Mesenchymal stem cell (in vitro differentiated cells and primary cell): Measurements from ENCODE around the gene TNNT3.
"Not testable (repeated sequence)": the region's sequence is repeated elsewhere in the genome, so short reads cannot be mapped to it uniquely, and the experiment has no call there.

Experiments used
- DNase-seq: peaks from one replicate; pipeline ENCODE4 v3.0.0-alpha.2; 2013
- H2AFZ ChIP-seq: one replicate; pipeline ENCODE4 v1.6.1; 2013; ENCODE audit warnings: low read depth, mild to moderate bottlenecking, control low read depth, inconsistent platforms, low read length, moderate library complexity
- H2AK5ac ChIP-seq: 2 replicates; pipeline ENCODE4 v1.6.1; 2013; ENCODE audit warnings: low read length, moderate library complexity, mild to moderate bottlenecking, inconsistent platforms; ENCODE audit not compliant: severe bottlenecking
- H2BK120ac ChIP-seq: one replicate; pipeline ENCODE4 v1.6.1; 2013; ENCODE audit warnings: low read depth, mild to moderate bottlenecking, inconsistent platforms, low read length, moderate library complexity
- H2BK12ac ChIP-seq, 2 experiments: one replicate each; pipeline ENCODE4 v1.6.1; 2013; ENCODE audit warnings: inconsistent platforms in 2 of 2, low read length in 2 of 2, mild to moderate bottlenecking in 2 of 2, moderate library complexity in 2 of 2, control low read depth in 1 of 2
- H2BK15ac ChIP-seq: one replicate; pipeline ENCODE4 v1.6.1; 2013; ENCODE audit warnings: mild to moderate bottlenecking, low read depth, inconsistent platforms; ENCODE audit not compliant: poor library complexity, severe bottlenecking
- H2BK5ac ChIP-seq: 2 replicates; pipeline ENCODE4 v1.6.1; 2013; ENCODE audit warnings: low read depth, mild to moderate bottlenecking, low read length, control low read depth, inconsistent platforms; ENCODE audit not compliant: poor library complexity, severe bottlenecking
- H3K14ac ChIP-seq, 2 experiments: one replicate each; pipeline ENCODE4 v1.6.1; 2013; ENCODE audit warnings: inconsistent platforms in 2 of 2, low read length in 2 of 2, control low read depth in 1 of 2, mild to moderate bottlenecking in 1 of 2, moderate library complexity in 1 of 2
- H3K18ac ChIP-seq, 2 experiments: one replicate each; pipeline ENCODE4 v1.6.1; 2013; ENCODE audit warnings: inconsistent platforms in 2 of 2, low read length in 2 of 2, control low read depth in 1 of 2, low read depth in 1 of 2, mild to moderate bottlenecking in 1 of 2
- H3K23ac ChIP-seq, 2 experiments: one replicate each; pipeline ENCODE4 v1.6.1; 2013; ENCODE audit warnings: inconsistent platforms in 2 of 2, low read length in 2 of 2, mild to moderate bottlenecking in 2 of 2, moderate library complexity in 2 of 2, control low read depth in 1 of 2
- H3K27ac ChIP-seq: 2 replicates; pipeline ENCODE4 v1.5.1; 2013; ENCODE audit warnings: mild to moderate bottlenecking, moderate library complexity, low read length, control low read depth, inconsistent platforms; ENCODE audit not compliant: poor library complexity, severe bottlenecking
- H3K27me3 ChIP-seq, 2 experiments: 2 replicates each; pipeline versions ENCODE4 v1.6.1 to v1.7.0; 2013; ENCODE audit warnings: low read length in 2 of 2, mild to moderate bottlenecking in 2 of 2, moderate library complexity in 2 of 2, control low read depth in 1 of 2, inconsistent platforms in 1 of 2; ENCODE audit not compliant: control insufficient read depth in 1 of 2, insufficient read depth in 1 of 2
- H3K36me3 ChIP-seq, 2 experiments: 2 replicates each; pipeline versions ENCODE4 v1.6.1 to v1.7.0; 2013; ENCODE audit warnings: low read length in 2 of 2, control low read depth in 1 of 2, inconsistent platforms in 1 of 2, low read depth in 1 of 2, mild to moderate bottlenecking in 1 of 2; ENCODE audit not compliant: insufficient read depth in 2 of 2, control insufficient read depth in 1 of 2
- H3K4ac ChIP-seq, 2 experiments: one replicate each; pipeline ENCODE4 v1.6.1; 2013; ENCODE audit warnings: inconsistent platforms in 2 of 2, low read length in 2 of 2, mild to moderate bottlenecking in 2 of 2, moderate library complexity in 2 of 2, control low read depth in 1 of 2, low read depth in 1 of 2
- H3K4me1 ChIP-seq: 2 replicates; pipeline ENCODE4 v1.6.1; 2013; ENCODE audit warnings: low read depth, low read length, control low read depth; ENCODE audit not compliant: control insufficient read depth, insufficient read depth
- H3K4me2 ChIP-seq: 2 replicates; pipeline ENCODE4 v1.6.1; 2013; ENCODE audit warnings: low read length, mild to moderate bottlenecking, inconsistent platforms; ENCODE audit not compliant: poor library complexity, severe bottlenecking
- H3K4me3 ChIP-seq, 2 experiments: 2 replicates each; pipeline versions ENCODE4 v1.5.1 to v1.7.0; 2013; ENCODE audit warnings: low read length in 2 of 2, mild to moderate bottlenecking in 2 of 2, control low read depth in 1 of 2, low read depth in 1 of 2; ENCODE audit not compliant: insufficient read depth in 1 of 2
- H3K79me1 ChIP-seq: replicated peaks from 2 replicates; pipeline ENCODE4 v1.6.1; 2013; ENCODE audit warnings: mild to moderate bottlenecking, control low read depth, low read length, inconsistent platforms; ENCODE audit not compliant: poor library complexity, severe bottlenecking
- H3K9ac ChIP-seq: 2 replicates; pipeline ENCODE4 v1.7.0; 2013; ENCODE audit warnings: mild to moderate bottlenecking, low read length, moderate library complexity
- H3K9me3 ChIP-seq: 2 replicates; pipeline ENCODE4 v1.7.0; 2013; ENCODE audit warnings: mild to moderate bottlenecking, low read length; ENCODE audit not compliant: control insufficient read depth
- H4K8ac ChIP-seq: one replicate; pipeline ENCODE4 v1.6.1; 2013; ENCODE audit warnings: inconsistent platforms, mild to moderate bottlenecking, low read length, moderate library complexity
- H4K91ac ChIP-seq: one replicate; pipeline ENCODE4 v1.6.1; 2013; ENCODE audit warnings: mild to moderate bottlenecking, low read length, inconsistent platforms
- WGBS: methylation state at CpG from one replicate; pipeline ENCODE4 v1.1.7; 2013; ENCODE audit warnings: mixed read lengths; 5-methylcytosine and 5-hydroxymethylcytosine counted together

Gene TNNT3

DNA sequence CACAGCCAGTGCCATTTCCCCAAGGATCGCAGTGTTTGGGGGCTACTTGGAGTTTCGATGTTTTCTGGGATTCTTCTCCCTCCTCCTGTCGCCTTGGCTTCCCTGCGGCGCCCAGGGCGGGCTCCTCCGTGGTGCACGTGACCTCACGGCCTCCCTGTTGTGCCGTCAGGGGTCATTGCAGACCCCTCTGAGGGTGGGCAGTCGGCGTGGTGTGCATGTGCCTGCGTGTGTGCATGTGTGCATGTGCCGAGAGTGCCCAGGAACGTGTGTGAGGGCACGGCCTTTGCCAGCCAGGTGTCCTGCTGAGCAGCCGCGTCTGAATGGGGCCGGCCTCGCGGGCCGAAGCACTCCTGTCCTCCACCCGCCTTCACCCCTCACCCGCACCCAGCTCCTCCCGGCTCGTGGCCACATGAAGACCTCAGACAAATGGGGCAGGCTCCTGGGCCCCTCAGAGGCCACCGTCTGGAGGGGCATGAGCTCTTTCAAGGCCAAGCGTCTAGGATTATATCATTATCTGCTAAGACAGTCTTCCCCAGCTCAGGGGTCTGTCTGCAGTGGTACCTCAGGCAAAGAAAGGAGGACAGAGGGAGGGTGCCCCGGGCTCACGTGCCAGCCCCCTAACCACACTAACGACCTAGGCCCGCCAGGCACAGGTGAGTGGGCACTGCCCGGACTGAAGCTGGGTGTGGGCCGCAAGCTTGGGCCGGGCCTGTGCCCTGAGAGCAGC is 18.3 kb downstream of the TNNT3 start:
- Histone ChIP-seq H3K4me2 (no peak overlapping the region), H3K4ac (no peak overlapping the region), H3K4me1 (no peaks in the 10 kb centered on the region), H3K14ac (no peak overlapping the region), H3K9ac (no peak overlapping the region), H3K36me3 (no peaks in the 10 kb centered on the region), H3K27ac (no peak overlapping the region), H2BK15ac (no peak overlapping the region), H3K18ac (no peak overlapping the region), H3K4me3 (no peak overlapping the region), H2BK12ac (no peak overlapping the region), H3K23ac (no peak overlapping the region), H3K79me1 (no peaks in the 10 kb centered on the region), H2BK5ac (no peak overlapping the region), H2BK120ac (no peak overlapping the region), H4K91ac (no peak overlapping the region), H3K27me3 (peaks cover 5 to 14% of the 10 kb centered on the region in 2 experiments), H4K8ac (no peak overlapping the region), H2AK5ac (no peak overlapping the region), H3K9me3 (no peaks in the 10 kb centered on the region), H2AFZ (no peak overlapping the region)
- DNase-seq, result no peak
- 81% methylated on average over 35 of the region's 35 CpGs for WGBS

- Histone ChIP-seq H4K91ac (no peak overlapping the region), H4K8ac (no peak overlapping the region), H2BK5ac (no peak overlapping the region), H3K27me3 (peaks cover 5 to 10% of the 10 kb centered on the region in 2 experiments), H3K9ac (no peak overlapping the region), H3K4ac (no peak overlapping the region), H2BK15ac (no peak overlapping the region), H3K4me1 (no peaks in the 10 kb centered on the region), H2AFZ (no peak overlapping the region), H3K14ac (no peak overlapping the region), H3K9me3 (no peaks in the 10 kb centered on the region), H3K23ac (no peak overlapping the region), H2BK120ac (no peak overlapping the region), H3K79me1 (no peaks in the 10 kb centered on the region), H3K4me2 (no peak overlapping the region), H2BK12ac (no peak overlapping the region), H3K4me3 (no peak overlapping the region), H3K18ac (no peak overlapping the region), H3K27ac (no peak overlapping the region), H3K36me3 (no peaks in the 10 kb centered on the region), H2AK5ac (no peak overlapping the region)
- DNase-seq, result no peak
- WGBS, result 88% methylated on average over 23 of the region's 27 CpGs
Measured at GRCh38 chr11:1938343-1939005, 19.0 kb downstream of the TNNT3 start.

- H3K4ac ChIP-seq, result no peak overlapping the region
- H2BK120ac ChIP-seq, result no peak overlapping the region
- H2AFZ ChIP-seq, result no peak overlapping the region
- H3K14ac ChIP-seq, result no peak overlapping the region
- no peak overlapping the region for H3K18ac ChIP-seq
- DNase-seq, result no peak
- H2BK5ac ChIP-seq, result no peak overlapping the region
- H3K27ac ChIP-seq, result no peak overlapping the region
- H3K4me3 ChIP-seq, result no peak overlapping the region
- no peak overlapping the region for H3K4me2 ChIP-seq
- no peak overlapping the region for H3K23ac ChIP-seq
- no peak overlapping the region for H2BK15ac ChIP-seq
- H4K8ac ChIP-seq, result no peak overlapping the region
- H3K79me1 ChIP-seq, result no peaks in the 10 kb centered on the region
- H2BK12ac ChIP-seq, result no peak overlapping the region
- no peak overlapping the region for H4K91ac ChIP-seq
- H3K4me1 ChIP-seq, result peaks cover 3% of the 10 kb centered on the region
- WGBS, result 57% methylated on average over 17 of the region's 23 CpGs
- peak overlapping the region; percentile 43 for H3K9ac ChIP-seq
- H3K27me3 ChIP-seq, result peaks cover 5 to 7% of the 10 kb centered on the region in 2 experiments
- H3K9me3 ChIP-seq, result no peaks in the 10 kb centered on the region
- no peaks in the 10 kb centered on the region for H3K36me3 ChIP-seq
- H2AK5ac ChIP-seq, result no peak overlapping the region
Measured at GRCh38 chr11:1939006-1939625, 19.6 kb downstream of the TNNT3 start.

DNA sequence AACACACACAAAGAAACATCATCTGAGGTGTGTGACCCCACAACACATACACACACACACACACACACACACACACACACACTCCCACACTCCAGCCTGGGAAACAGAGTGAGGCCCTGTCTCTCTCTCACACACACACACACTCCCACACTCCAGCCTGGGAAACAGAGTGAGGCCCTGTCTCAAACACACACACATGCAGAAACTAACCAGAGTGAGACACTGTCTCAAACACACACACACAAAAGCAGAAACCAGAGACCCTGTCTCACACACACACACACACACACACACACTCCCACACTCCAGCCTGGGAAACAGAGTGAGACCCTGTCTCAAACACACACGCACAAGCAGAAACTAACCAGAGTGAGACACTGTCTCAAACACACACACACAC is 20.3 kb downstream of the TNNT3 start:
- not testable (repeated sequence) for H3K4me3 ChIP-seq, H2BK5ac ChIP-seq, H3K27ac ChIP-seq, H3K9ac ChIP-seq, H3K27me3 ChIP-seq, H4K91ac ChIP-seq, H3K14ac ChIP-seq, H3K9me3 ChIP-seq, H2AK5ac ChIP-seq, H2BK15ac ChIP-seq, H3K4me1 ChIP-seq, H3K4ac ChIP-seq, H3K23ac ChIP-seq, H3K79me1 ChIP-seq, H3K4me2 ChIP-seq, H2BK120ac ChIP-seq, H3K36me3 ChIP-seq, H2AFZ ChIP-seq
- peak overlapping the region in 1 of 2 experiments; percentile 10 for H2BK12ac ChIP-seq
- peak overlapping the region in 1 of 2 experiments; percentile 51 for H3K18ac ChIP-seq
- 85% methylated on average over 1 of the region's 1 CpG for WGBS
- peak overlapping the region; percentile 20 for H4K8ac ChIP-seq
- DNase-seq, result peak; percentile 68
